ENCODE measurements around the gene HABP2. TPM values are rescaled to one million over a fixed set of nuclear protein-coding genes. Genes with fewer than 3 reads are reported as not detected.

HABP2 gene
- total RNA-seq, 1 experiment from 2014 or later, result not detected

GRCh38 chr10:113613977-113614690 lies 61.3 kb downstream of the HABP2 start:
- ATAC-seq (no peak), DNase-seq (no peak)
- Histone ChIP-seq H3K9me3 (ENCODE audit: low read length) (no peaks in the 10 kb centered on the region), H3K27me3 (ENCODE audit: low read length) (peaks cover 47% of the 10 kb centered on the region), H4K20me1 (ENCODE audit: low read length) (no peaks in the 10 kb centered on the region), H3K4me2 (ENCODE audit: low read length) (no peak overlapping the region), H3F3A (ENCODE audit: low read length, unreplicated experiment) (no peaks in the 10 kb centered on the region), H3K27ac (ENCODE audit: low read length) (no peak overlapping the region), H3K9me2 (replicated peaks; ENCODE audit: low read length) (no peaks in the 10 kb centered on the region), H3K79me2 (ENCODE audit: low read length) (no peaks in the 10 kb centered on the region), H3K36me3 (ENCODE audit: low read depth, low read length) (no peaks in the 10 kb centered on the region), H3K4me1 (ENCODE audit: insufficient read depth, low read length) (no peaks in the 10 kb centered on the region), H2AFZ (ENCODE audit: low read length) (no peak overlapping the region), H3K9ac (ENCODE audit: low read length) (no peak overlapping the region), H3K4me3 (ENCODE audit: low read length) (no peak overlapping the region)
- no TSS peak for BruUV-seq (replicated peaks)
- TF ChIP-seq CTCF (conservative IDR thresholded peaks at IDR 0.05; ENCODE audit: low read depth, low read length), result no peak
- no peak for TF ChIP-seq EZH2phosphoT487 (IDR thresholded peaks at IDR 0.05; ENCODE audit: borderline replicate concordance, low read length)
- no peak for TF ChIP-seq EZH2 (IDR thresholded peaks at IDR 0.05; ENCODE audit: low read length, unreplicated experiment)
- intact Hi-C loops (cut with micrococcal nuclease), result no loop called here
- ChIA-PET CTCF (no interaction called here), POLR2A (ENCODE audit: unreplicated experiment) (no interaction called here)

- no peaks in the 10 kb centered on the region for H3K9me2 ChIP-seq (replicated peaks; ENCODE audit: low read length)
- CTCF ChIA-PET, result no interaction called here
- DNase-seq, result peak; percentile 22
Observed at GRCh38 chr10:113616244-113617074, 63.6 kb downstream of the HABP2 start.

More at GRCh38 chr10:113616244-113617074, 63.6 kb downstream of the HABP2 start:
- H3K4me2 ChIP-seq (ENCODE audit: low read length), result no peak overlapping the region
- no peaks in the 10 kb centered on the region for H3K9me3 ChIP-seq (ENCODE audit: low read length)
- H2AFZ ChIP-seq (ENCODE audit: low read length), result no peak overlapping the region
- no peak overlapping the region for H3K27ac ChIP-seq (ENCODE audit: low read length)
- BruUV-seq (replicated peaks), result no TSS peak
- no peaks in the 10 kb centered on the region for H3K4me1 ChIP-seq (ENCODE audit: insufficient read depth, low read length)
- H3F3A ChIP-seq (ENCODE audit: low read length, unreplicated experiment), result no peaks in the 10 kb centered on the region
- H3K4me3 ChIP-seq (ENCODE audit: low read length), result no peak overlapping the region
- H3K79me2 ChIP-seq (ENCODE audit: low read length), result no peaks in the 10 kb centered on the region
- H3K36me3 ChIP-seq (ENCODE audit: low read depth, low read length), result no peaks in the 10 kb centered on the region
- TF ChIP-seq CTCF (conservative IDR thresholded peaks at IDR 0.05; ENCODE audit: low read depth, low read length) (peak; percentile 58), EZH2phosphoT487 (IDR thresholded peaks at IDR 0.05; ENCODE audit: borderline replicate concordance, low read length) (no peak)
- ATAC-seq, result no peak
- POLR2A ChIA-PET (ENCODE audit: unreplicated experiment), result no interaction called here
- peaks cover 69% of the 10 kb centered on the region for H3K27me3 ChIP-seq (ENCODE audit: low read length)
- H3K9ac ChIP-seq (ENCODE audit: low read length), result no peak overlapping the region
- intact Hi-C loops (cut with micrococcal nuclease), result no loop called here
- H4K20me1 ChIP-seq (ENCODE audit: low read length), result no peaks in the 10 kb centered on the region

Data from PC-3 (cell line).